NT2/D1 (cell line): ENCODE data around the gene ULK1.

Source experiments
- SUZ12 ChIP-seq: IDR thresholded peaks from 2 replicates; pipeline ENCODE4 v1.6.1; 2011; ENCODE audit not compliant: insufficient read length, insufficient read depth; ENCODE audit errors: extremely low read depth
- ZNF274 ChIP-seq: IDR thresholded peaks from 2 replicates; pipeline ENCODE4 v1.6.1; 2011; ENCODE audit warnings: mild to moderate bottlenecking, low read depth, low read length

DNA sequence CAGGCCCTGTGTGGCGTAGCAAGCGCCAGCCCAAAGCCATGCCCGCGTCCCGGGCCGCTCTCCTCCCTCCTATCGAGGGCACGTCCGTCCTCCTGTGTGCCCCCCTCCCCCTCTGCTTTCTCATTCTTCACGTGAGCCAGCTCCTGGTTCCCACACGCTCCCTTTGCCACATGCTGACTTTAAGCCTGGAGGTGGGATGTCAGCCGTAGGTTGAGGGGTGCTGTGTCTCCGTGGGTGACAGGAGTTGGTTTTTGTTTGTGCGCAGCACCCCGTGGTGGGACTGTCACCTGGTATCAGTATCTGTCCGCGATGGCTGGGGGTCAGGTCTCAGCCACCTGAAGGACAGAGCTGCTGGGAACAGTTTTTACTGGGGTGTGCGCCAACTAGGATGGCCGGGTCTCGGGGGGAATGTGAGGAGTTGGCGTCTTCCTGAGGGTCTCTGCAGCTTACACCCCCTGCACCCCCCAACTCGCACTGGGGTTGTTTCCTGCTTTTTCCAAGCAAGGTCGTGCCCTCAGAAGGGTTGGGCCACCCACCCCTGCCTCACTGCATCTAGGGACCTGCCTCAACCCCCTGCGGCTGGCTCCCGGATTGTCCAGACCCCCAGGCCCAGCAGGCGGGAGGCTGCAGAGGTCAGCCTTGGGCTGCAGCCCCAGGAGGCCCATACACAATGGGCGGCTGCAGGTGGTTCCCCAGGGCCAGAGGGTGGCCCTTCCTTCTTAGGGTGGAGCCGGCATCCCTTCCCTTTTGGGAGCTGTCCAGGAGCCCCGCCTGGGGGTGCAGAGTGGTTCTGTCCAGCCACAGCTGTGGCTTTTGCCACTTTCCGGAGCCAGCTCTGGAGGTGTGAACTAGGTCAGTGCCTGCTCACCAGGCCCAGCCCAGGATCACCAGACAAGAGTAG lies 7.3 kb downstream of the ULK1 start:
- no peak for TF ChIP-seq SUZ12
- no peak for TF ChIP-seq ZNF274
